NCI-H2107 treated with DMSO at 0.1 percent for 48 hours (cell line): Measurements from ENCODE around the gene OCIAD2.
"Not testable (repeated sequence)": the region's sequence is repeated elsewhere in the genome, so short reads cannot be mapped to it uniquely, and the experiment has no call there.

Source experiments
- DNase-seq: peaks from one replicate; lab custom pipeline; 2025; ENCODE audit not compliant: unreplicated experiment; lab: John Stamatoyannopoulos, UW

OCIAD2 gene, protein sequence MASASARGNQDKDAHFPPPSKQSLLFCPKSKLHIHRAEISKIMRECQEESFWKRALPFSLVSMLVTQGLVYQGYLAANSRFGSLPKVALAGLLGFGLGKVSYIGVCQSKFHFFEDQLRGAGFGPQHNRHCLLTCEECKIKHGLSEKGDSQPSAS

DNA sequence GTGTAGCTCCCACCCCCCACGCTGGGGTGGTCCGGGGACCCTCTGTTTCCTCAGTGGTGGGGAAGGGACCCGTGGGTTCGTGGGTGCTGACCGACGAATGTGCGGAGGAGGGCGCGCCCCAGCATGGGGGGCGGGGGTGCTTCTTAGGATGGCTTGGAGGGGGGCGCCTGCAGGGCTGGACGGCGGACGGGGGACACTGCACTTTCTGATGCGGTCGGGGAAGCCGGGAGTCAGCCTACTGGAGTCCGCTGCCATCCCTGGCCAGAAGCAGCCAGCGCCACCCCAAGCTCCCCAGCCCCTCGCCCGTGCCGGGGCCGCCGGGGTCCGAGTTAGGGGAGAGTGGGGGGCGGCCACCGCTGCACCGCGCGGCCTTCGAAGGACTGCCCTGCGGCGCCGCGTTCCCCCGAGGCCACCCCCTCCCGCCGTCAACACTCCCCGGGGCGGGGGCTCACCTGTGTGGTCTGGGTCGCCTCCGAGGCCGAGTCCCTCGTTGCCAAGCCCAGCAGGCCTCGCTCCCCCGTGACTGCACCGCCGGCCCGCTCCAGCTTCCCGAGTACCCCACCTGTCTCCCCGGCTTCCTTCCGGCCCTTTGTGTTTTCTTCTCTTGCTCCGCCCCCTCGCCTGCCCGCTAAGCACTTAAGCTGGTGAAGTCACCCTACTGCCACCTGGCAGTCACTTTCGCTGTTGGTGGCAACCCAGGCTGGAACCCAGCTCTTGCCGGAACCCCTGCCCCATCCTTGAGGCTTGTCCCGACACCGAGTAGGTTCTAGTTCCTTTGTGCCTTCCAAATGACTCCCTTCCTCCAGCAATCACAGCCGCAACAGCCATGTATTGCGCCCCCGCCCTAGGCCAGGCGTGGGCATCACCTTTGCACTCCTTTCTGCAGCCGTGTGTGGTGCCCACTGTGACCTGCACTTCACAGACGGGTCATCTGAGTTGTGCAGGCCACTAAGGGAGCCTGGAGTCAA lies at the start of gene OCIAD2:
Gene OCIAD2 (minus strand): TSS at position 569 of the 968 bp plus-strand sequence. CDS start 2,225 bp downstream, outside the sequence.
- DNase-seq, result peak; percentile 81

DNA sequence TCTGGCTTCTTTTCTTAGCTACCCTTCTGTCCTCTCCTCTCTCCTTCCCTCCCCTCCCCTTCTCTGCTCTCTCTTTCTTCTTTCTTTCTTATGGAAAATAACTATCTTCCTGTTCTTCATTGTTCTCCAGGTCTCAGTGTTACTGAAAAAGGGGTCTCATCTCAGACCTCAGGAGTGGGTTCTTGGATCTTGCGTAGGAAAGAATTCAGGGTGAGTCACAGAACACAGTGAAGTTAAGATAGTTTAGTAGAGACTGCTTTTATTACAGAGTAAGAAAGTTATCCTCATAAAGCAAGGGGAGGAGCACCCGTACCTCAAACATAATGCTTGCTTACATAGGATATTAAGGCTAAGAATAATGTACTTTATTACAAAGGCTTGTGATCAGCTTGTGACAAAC lies 47.7 kb upstream of the OCIAD2 start:
- DNase-seq, result no peak

DNA sequence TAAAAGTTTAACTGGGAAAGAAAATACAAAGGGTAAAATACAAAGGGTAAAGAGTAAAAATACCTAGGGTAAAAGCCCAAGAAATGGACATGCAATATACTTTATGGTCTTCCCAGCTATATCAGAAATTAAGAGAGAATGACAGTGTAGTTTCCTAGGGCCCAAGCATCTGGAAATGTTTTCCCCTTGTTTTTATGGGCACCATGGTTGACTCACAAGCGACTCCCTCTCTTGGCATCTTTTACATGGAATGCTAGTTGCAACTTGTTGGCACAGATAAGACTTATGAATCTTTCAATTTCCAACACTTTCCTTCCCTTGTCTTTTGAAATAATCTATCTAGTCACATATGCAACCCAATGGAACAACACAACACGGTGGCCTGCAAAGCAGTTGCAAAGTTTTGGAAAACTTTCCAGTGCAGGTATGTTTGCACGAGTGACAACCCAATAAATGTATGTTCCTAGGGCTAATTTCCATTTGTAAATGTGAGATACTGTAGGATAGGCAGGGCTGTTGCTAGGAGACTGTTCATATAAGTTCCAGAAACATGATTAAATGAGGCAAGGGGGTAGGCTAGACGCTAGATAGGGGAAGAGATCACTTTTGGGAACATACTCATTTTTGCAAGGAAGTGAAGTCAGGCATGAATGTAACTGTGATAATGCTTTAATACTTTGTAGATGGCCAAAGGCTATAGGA lies 43.1 kb upstream of the OCIAD2 start:
- DNase-seq, result no peak

DNA sequence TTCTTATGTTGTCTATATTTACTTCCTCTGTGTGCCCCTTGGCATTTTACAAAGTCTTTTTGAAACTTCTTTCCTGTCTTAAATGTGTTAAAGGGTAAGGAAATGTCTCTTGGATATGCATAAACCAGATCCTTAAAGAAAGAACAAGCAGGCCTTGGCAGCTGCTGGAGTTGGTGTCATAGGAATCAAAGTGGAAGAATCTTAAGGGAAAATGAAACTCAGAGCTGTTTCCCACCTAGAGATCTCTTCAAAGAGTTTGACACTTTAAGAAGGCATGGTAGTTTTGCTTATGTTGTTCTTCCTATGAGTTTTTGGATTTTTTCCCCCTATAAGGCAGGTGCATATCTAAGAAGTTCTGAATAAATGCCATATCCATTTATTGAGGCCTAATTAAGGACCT lies 42.5 kb upstream of the OCIAD2 start:
- no peak for DNase-seq

DNA sequence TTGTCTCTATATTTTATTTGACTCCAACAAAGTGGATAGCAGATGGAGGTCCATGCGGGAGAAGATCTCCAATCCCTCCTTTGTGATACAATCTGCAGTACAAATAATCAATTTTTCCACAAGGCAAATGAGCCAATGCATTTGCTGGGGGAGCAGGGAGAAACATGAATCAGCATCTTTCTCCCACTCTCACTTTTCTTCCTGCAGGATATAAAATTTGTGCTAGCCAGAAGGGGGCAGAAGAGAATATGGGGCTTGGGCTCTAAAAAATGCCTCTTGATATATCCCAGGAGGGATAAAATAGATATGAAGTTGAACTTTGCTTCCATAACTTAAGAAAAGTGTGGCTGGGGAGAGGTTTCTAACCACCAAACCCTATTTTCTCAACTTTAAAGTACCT lies 41.2 kb upstream of the OCIAD2 start:
- no peak for DNase-seq

DNA sequence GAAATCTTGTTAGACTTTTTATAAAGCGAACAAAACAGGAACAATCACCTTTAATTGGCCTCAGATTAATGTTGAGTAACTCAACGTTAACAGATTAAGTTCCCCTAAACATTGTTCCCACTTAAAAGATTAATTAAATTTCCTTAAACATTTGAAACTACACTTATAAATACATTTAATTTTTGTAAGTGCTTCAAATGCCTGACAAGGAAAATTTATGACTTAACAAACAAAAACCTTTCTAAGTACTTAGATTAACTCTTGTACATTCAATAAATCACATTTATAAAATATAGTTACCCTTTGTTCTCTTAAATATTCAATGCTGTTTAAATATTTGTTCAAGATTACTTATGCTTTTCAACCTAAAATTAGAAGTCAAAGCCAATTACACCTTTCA lies 39.4 kb upstream of the OCIAD2 start:
- DNase-seq, result no peak

DNA sequence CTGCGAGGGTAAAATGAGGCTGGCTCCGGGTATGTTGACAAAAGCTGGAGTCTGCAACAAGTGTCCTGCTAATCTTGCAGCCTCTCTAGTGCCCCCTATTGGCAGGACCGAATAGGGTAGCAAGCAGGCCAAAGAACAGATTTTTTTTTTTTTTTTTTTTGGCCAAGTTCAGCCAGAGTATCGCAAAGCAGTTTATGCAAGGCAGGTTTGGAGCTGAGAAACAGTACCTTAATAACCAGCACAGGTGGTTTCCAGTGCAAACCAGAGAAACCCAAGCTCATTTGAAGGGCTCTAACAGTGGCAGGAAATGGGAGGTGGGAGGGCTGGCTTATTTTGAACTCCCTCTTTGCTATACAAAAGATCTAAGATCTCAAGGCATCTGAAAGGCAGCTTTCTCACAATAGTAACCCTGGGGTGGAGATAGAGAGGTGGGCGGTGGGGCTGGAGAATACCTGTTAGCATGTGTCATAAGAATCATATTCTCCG lies 38.2 kb upstream of the OCIAD2 start:
- no peak for DNase-seq

DNA sequence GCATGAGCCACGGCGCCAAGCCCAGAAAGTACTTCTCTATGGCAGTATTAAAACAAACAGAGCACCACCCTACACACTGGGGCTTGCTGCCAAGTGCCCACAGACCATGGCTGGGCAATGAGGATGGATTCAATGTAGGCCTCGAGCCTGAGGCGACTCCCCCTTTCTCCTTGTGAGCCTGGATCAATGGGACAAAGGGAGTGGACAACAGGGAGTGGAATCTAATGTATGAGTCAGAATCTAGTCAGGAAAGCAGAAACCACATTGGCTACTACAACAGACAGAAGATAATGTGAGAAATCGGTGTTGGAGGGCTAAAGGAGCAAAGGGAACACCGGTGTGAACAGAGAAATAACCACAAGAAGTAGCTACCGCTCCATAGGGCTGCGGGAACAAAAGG lies 37.7 kb upstream of the OCIAD2 start:
- DNase-seq, result no peak

DNA sequence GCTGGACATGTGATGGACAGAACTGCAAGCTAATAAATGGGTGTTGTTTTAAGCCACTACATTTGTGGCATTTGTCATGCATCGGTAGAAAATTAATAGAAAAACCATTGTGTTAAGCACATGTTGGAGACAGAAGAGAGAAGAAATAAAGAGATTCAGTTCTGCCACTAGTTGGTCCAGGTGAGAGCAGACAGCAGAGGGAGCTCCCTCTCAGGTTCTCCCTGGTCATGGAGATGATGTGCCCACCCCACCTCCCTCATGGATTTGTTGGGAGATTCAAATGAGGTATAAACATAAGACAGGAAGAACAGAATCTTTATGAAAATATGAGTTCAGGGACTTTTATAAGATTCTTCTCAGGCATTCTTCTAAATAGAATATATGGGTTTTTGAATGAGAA lies 36.8 kb upstream of the OCIAD2 start:
- DNase-seq, result no peak

DNA sequence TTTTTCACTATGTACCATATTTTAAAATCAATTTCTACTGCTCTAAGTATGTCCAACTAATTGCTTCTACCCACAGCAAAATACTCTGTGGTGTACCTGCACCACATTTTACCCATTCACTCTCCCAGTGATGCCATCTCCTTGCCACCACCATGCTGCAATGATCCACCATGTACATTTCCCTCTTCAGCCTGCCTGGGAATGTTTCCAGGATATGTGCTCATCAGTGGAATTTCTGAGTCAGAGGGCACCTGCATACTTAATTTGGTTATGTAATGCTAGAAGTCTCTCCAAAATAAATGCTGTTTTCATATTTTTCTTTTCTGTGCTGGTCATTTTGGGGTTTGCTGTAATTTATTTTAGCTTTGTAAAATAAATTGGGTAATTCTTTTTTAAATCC lies 33.2 kb upstream of the OCIAD2 start:
- no peak for DNase-seq

DNA sequence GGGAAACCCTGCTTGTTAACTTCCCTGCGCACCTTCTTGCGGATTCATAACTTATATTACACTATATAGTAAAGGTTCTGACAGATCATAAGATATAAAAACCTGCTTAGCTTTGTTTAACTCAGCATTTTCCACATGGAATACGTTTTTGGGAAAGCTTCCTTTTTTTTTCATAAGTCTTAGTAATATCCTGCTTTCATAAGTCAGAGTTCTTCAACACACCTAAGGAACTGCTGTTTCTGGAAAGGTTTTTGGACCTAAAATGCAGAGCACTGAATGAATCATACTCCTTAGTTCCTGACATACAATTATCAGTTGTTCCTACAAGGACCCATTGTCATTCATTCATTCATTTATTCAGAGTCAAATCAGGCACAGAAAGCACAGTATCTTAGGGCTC lies 32.3 kb upstream of the OCIAD2 start:
- no peak for DNase-seq

DNA sequence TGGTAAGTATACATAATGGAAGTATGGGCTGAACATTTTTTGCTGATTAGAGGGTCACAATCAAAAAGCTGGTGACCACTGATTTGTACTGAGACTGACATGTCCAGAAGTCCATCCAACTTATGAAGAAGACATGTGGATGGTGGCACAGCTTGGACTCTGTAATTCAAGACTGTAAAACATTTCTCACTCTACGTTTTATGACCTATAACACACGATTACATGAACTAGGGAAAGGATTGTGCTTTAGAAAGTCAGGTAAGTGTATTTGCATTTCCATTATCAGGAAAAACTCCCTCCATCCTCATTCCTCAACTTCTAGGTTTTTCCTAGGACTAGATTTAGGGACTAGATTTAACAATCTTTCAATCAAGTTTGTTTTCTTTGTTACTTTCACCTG lies 30.5 kb upstream of the OCIAD2 start:
- DNase-seq, result no peak

DNA sequence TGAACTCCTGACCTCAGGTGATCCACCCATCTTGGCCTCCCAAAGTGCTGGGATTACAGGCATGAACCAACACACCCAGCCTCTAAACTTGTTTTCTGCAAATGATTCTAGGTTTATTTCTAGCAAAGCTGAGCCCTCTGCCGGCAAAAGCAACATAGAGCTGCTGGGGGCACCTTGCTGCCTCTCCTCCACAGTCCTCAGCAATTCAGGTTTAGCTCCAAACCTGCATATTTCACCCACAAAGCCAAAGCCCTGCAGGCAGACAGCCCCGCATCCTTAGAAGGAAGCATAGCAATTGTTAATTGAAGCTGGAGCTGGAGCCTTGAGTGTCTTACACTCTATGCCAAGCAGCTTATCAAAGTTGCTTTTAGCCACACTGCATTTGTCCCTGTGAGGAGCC lies 24.9 kb upstream of the OCIAD2 start:
- DNase-seq, result no peak

DNA sequence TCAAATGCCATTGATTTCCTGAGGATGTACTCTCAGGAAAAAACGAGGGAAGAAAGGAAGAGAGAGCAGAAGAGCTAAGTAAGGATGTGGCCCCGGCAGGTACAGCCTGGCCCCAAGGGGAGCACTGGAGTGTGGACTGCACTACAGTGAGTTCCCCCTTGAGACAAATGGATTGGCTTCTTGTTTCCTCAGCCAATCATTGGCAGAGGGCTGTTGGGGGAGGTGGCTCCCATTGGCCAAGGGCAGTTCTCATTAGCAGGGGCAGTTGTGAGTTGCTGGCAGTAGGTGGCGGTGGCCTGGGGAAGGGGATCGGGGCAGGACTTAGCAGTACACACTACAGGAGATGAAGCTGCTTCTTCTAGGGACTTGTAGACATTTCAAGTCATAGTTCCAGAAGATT lies 24.1 kb upstream of the OCIAD2 start:
- DNase-seq, result no peak

DNA sequence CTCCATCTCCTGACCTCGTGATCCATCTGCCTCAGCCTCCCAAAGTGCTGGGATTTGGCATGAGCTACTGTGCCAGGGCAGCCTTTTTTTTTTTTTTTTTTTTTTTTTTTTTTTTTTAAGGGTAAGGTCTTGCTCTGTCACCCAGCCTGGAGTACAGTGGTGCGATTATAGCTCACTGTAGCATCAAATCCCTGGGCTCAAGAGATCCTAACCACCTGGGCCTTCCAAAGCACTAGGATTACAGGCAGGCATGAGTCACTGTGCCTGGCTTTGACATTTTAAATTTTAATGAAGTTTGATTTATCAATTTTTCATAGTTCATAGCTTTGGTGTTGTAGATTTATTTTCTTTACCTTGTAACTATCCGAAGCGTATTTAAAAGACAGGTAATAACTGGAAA lies 17.8 kb upstream of the OCIAD2 start:
- no peak for DNase-seq

DNA sequence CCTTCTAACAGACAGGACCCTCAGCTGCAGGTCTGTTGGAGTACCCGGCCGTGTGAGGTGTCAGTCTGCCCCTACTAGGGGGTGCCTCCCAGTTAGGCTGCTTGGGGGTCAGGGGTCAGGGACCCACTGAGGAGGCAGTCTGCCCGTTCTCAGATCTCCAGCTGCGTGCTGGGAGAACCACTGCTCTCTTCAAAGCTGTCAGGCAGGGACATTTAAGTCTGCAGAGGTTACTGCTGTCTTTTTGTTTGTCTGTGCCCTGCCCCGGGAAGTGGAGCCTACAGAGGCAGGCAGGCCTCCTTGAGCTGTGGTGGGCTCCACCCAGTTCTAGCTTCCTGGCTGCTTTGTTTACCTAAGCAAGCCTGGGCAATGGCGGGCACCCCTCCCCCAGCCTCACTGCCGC lies 16.5 kb upstream of the OCIAD2 start:
- not testable (repeated sequence) for DNase-seq

DNA sequence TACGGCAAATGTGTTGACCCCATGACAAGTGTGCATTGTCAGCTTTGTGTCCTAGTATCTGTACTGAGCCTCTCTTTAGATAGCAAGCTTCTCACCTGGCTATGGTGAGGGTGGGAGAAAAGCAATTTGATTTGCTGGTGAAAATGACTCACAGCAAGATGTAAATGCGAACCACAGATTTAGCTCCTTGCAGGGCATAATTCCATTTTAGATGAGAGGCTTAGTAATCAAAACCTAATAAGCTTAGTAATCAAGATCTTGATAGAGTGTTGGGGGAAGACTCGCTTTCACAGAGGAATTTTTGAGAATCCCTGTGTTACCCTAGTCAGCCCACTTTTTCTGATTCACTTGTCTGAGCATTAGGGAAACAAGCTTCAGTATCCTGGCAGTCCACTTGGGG lies 7.7 kb upstream of the OCIAD2 start:
- no peak for DNase-seq

DNA sequence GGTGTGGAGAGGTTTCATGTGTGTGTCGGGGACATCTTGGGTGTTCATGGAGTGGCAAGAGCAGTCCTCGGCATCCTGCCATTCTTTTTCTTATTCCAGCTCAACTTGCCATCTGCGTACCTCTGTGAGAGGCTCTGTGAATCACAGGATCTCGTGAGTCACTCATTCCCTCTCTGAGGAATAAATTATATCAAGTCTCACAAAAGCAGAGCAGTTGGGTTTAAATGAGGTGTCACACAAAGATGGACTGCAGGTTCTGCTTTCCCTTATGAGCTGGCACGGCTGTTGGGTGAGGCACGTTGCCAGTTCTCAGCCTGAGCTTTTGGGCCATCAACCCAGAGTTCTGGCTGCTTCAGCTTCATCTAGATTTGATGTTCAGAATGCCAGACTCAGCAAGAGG lies 6.8 kb upstream of the OCIAD2 start:
- no peak for DNase-seq

DNA sequence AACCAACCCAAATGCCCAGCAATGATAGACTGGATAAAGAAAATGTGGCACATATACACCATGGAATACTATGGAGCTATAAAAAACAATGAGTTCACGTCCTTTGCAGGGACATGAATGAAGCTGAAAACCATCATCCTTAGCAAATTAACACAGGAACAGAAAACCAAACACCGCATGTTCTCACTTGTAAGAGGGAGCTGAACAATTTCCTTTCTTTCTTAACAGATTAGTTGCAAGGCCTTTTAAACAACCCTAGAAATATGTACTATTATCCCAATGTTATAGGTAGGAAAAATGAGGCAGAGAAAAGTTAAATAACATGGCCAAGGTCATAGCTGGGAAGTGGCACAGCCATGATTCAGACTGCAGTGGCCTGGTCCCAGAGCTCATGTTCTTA lies 5.8 kb upstream of the OCIAD2 start:
- no peak for DNase-seq

DNA sequence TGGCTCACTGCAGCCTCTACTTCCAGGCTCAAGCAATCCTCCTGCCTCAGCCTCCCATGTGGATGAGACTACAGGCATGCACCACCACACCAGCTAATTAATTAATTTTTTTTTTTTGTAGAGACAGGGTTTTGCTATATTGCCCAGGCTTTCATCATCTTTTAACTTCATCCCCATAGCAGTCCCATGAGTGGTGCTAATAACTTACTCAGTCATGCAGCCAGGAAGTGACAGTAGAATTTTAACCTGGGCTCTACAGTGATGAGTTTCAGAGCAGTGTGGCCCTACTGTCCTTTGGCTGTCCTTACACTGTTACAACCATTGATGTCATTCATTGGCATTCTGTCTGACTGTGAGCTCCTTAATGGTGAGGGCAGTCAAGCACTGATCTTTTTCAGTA lies 3.9 kb upstream of the OCIAD2 start:
- DNase-seq, result no peak

DNA sequence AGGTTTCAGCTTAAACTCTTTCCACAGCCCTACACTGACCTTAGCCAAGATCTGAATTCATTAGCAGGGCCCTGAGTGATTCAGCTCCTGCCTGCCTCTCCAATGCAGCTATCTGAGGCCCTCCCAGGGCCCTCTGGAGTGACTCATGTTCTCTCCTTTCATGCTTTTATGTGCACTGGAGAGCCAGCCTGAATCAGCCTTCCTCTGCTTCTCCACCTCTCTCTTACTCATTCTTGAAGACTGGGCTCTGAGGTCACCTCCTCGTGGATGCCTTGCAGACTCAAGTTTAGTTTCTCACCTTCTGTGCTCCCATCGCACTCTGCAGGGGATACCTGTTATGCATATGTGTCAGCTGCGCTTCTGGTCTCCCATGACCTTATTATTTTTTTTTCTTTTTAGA lies 3.1 kb upstream of the OCIAD2 start:
- DNase-seq, result no peak

DNA sequence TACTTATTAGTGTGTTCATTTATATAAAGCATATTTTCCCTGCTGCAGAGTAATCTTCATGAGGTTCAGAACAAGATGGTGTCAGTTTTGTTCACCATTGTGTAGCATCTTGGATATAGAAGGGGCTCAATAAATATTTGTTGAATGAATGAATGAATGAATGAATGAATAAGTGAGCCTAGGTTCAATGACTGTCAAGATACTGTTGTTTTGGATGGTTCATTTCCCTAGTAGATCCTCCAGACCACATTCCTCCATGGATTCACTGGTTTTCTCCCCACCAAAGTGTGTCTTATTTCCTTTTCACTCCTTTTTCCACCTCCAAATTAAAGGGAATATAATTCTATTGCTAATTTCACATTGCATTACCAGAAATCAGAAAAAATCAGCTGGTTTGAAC lies 2.1 kb upstream of the OCIAD2 start:
- DNase-seq, result no peak
